CD4-positive, alpha-beta T cell (primary cell): ENCODE results near the gene TMEM184A. TPM values are rescaled to one million over a fixed set of nuclear protein-coding genes. Genes with fewer than 3 reads are reported as not detected.

Experiments used
- ATAC-seq: fragments of 200-7000 bp; cut with Tn5 transposase; one replicate; pipeline ENCODE4 v1.10.0; 2022; ENCODE audit warnings: mild to moderate bottlenecking; ENCODE audit not compliant: poor library complexity
- CTCF ChIA-PET: fragments of 350-600 bp; sonication (Branson Sonifier 250); formaldehyde crosslinking; loops from one replicate; lab custom pipeline; 2021; ENCODE audit warnings: antibody characterized with exemption, inconsistent platforms; lab: Charles Lee
- POLR2A ChIA-PET: fragments of 350-600 bp; sonication (Branson Sonifier 250); formaldehyde crosslinking; loops from one replicate; lab custom pipeline; 2021; ENCODE audit warnings: antibody characterized with exemption, inconsistent platforms; lab: Charles Lee
- DNase-seq, 14 experiments: peaks; one replicate each; pipeline ENCODE4 v3.0.0-alpha.2; 2013 to 2020; ENCODE audit warnings: mixed read lengths in 2 of 14
- H3K27ac ChIP-seq, 2 donors: one replicate each; pipeline versions ENCODE4 v1.5.1 to v1.7.0; 2013; ENCODE audit warnings: low read length in 2 of 2, low read depth in 1 of 2, mild to moderate bottlenecking in 1 of 2
- H3K27me3 ChIP-seq, 2 experiments: 1 replicate in 1 of 2; 2 replicates in 1 of 2; pipeline versions ENCODE4 v1.6.1 to v1.7.0; 2013; ENCODE audit warnings: low read length in 2 of 2, control low read depth in 1 of 2, mild to moderate bottlenecking in 1 of 2, moderate library complexity in 1 of 2; ENCODE audit not compliant: insufficient read depth in 2 of 2, control insufficient read depth in 1 of 2
- H3K36me3 ChIP-seq: one replicate; pipeline ENCODE4 v1.6.1; 2013; ENCODE audit warnings: low read length, control low read depth; ENCODE audit not compliant: insufficient read depth
- H3K4me1 ChIP-seq: one replicate; pipeline ENCODE4 v1.6.1; 2013; ENCODE audit warnings: low read length, control low read depth; ENCODE audit not compliant: insufficient read depth
- H3K4me3 ChIP-seq: one replicate; pipeline ENCODE4 v1.5.1; 2013; ENCODE audit warnings: mild to moderate bottlenecking, low read length, moderate library complexity
- H3K9me3 ChIP-seq, 2 experiments: 1 replicate in 1 of 2; 2 replicates in 1 of 2; pipeline versions ENCODE4 v1.6.1 to v1.7.0; 2013; ENCODE audit warnings: low read length in 2 of 2, mild to moderate bottlenecking in 2 of 2, control low read depth in 1 of 2, moderate library complexity in 1 of 2; ENCODE audit not compliant: control insufficient read depth in 1 of 2, insufficient read depth in 1 of 2
- H3K27ac Mint-ChIP-seq: one replicate; pipeline ENCODE4 v1.8.0; 2020; ENCODE audit warnings: mixed read lengths
- H3K27me3 Mint-ChIP-seq: one replicate; pipeline ENCODE4 v1.8.0; 2021; ENCODE audit warnings: mixed read lengths
- H3K36me3 Mint-ChIP-seq: one replicate; pipeline ENCODE4 v1.8.0; 2021; ENCODE audit warnings: low read depth, mixed read lengths
- H3K4me1 Mint-ChIP-seq: one replicate; pipeline ENCODE4 v1.8.0; 2021; ENCODE audit warnings: low read depth, mixed read lengths
- H3K4me3 Mint-ChIP-seq: one replicate; pipeline ENCODE4 v1.8.0; 2020; ENCODE audit warnings: mild to moderate bottlenecking, mixed read lengths
- H3K9me3 Mint-ChIP-seq: one replicate; pipeline ENCODE4 v1.8.0; 2020; ENCODE audit warnings: mixed read lengths
- CTCF ChIP-seq: fragments of 200-600 bp; IDR thresholded peaks from one replicate; pipeline ENCODE4 v1.8.0; 2022; ENCODE audit warnings: antibody characterized with exemption, mild to moderate bottlenecking
- intact Hi-C, 2 experiments: fragments of 100-400 bp; cut with DNase I in 1 of 2; cut with micrococcal nuclease in 1 of 2; formaldehyde crosslinking; loops; one replicate each; pipeline versions ENCODE4 v1.15.1 to v1.9.0; 2023 to 2025; cut with DNase I, micrococcal nuclease
- total RNA-seq, 174 experiments: library from RNA in 2 of 174; stranded (reverse) in 2 of 174; gene quantifications; one replicate each; pipeline ENCODE4 v1.2.3 and lab custom pipeline; 2021 to 2026

Gene TMEM184A
- total RNA-seq, 2 experiments from 2014 or later: 0.06 TPM; not detected in 1

- H3K9me3 Mint-ChIP-seq: no peaks in the 10 kb centered on the region
- H3K27ac Mint-ChIP-seq: no peak overlapping the region
- no peaks in the 10 kb centered on the region for H3K4me1 Mint-ChIP-seq
- POLR2A ChIA-PET: no interaction called here
- ATAC-seq (no peak), DNase-seq (no peak)
- Histone ChIP-seq H3K27ac (no peak overlapping the region), H3K4me1 (no peaks in the 10 kb centered on the region), H3K36me3 (peaks cover 7% of the 10 kb centered on the region), H3K27me3 (no peaks in the 10 kb centered on the region), H3K4me3 (no peak overlapping the region), H3K9me3 (no peaks in the 10 kb centered on the region)
- H3K36me3 Mint-ChIP-seq: peaks cover under 1% of the 10 kb centered on the region
- H3K27me3 Mint-ChIP-seq: no peaks in the 10 kb centered on the region
- no peak for TF ChIP-seq CTCF
- intact Hi-C loops: no loop called here
- no peak overlapping the region for H3K4me3 Mint-ChIP-seq
- CTCF ChIA-PET: no interaction called here
Measured at GRCh38 chr7:1562116-1562515, 6.1 kb upstream of the TMEM184A start.

DNA sequence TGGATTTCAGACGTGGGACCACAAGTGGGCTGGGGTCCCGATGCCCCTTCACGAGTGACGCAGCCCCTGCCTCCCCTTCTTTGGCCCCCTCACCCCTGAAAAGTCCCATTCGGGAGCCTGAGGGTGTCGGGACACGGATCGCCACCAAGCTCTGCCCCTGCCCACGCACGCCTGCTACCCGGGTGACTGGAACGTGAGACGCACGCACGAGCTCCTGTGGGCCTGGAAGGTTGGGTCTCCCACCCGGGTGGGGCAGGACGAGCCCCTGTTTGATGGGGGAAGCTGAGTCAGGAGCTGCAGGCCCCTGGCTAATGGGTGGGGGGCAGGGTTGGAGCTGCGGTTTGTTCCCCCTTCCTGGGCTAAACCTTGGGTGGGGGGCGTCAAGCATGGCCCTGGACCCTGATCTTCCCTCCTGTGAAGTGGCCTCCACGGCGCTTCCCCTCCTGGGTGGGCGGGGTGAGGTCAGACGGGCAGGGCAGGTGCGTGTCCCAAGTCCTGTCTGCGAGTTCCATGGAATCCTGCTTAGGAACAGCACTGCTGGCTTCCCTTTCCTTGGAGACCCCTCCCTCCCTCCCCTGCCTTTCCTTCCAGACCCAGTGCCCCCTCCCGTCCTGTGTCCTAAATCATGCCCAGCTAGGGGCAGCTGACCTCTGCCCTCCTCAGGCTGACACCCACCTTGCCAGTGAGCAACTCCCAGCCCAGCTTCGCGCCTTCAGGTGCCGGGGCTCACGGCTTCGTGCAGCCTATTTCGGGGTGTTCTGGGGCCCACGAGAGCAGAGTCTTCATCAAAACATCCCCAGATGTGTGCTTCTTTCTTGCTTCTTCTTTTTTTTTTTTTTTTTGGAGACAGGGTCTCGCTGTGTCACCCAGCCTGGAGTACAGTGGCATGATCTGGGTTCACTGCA, 5.3 kb upstream of the TMEM184A start:
- H3K27ac Mint-ChIP-seq: no peak overlapping the region

GRCh38 chr7:1560620-1561031, 4.6 kb upstream of the TMEM184A start:
- no peak for TF ChIP-seq CTCF

More for the DNA sequence above, 5.3 kb upstream of the TMEM184A start:
- no peaks in the 10 kb centered on the region for H3K27me3 ChIP-seq
- DNase-seq (no peak), ATAC-seq (no peak)
- ChIA-PET CTCF (no interaction called here), POLR2A (no interaction called here)
- H3K4me3 ChIP-seq: no peak overlapping the region
- Mint-ChIP-seq H3K4me3 (no peak overlapping the region), H3K27me3 (no peaks in the 10 kb centered on the region), H3K9me3 (no peaks in the 10 kb centered on the region), H3K36me3 (no peaks in the 10 kb centered on the region), H3K4me1 (no peaks in the 10 kb centered on the region)
- H3K27ac ChIP-seq: no peak overlapping the region
- TF ChIP-seq CTCF: no peak
- peaks cover under 1% of the 10 kb centered on the region for H3K4me1 ChIP-seq
- H3K9me3 ChIP-seq: no peaks in the 10 kb centered on the region
- no peaks in the 10 kb centered on the region for H3K36me3 ChIP-seq
- intact Hi-C loops: no loop called here

More at GRCh38 chr7:1560620-1561031, 4.6 kb upstream of the TMEM184A start:
- Histone ChIP-seq H3K27me3 (no peaks in the 10 kb centered on the region), H3K4me3 (no peak overlapping the region), H3K27ac (no peak overlapping the region), H3K9me3 (no peaks in the 10 kb centered on the region), H3K4me1 (peaks cover 6% of the 10 kb centered on the region), H3K36me3 (no peaks in the 10 kb centered on the region)
- intact Hi-C loops: no loop called here
- ChIA-PET POLR2A (no interaction called here), CTCF (no interaction called here)
- no peaks in the 10 kb centered on the region for H3K4me1 Mint-ChIP-seq
- DNase-seq (no peak), ATAC-seq (no peak)
- no peak overlapping the region for H3K27ac Mint-ChIP-seq
- H3K27me3 Mint-ChIP-seq: no peaks in the 10 kb centered on the region
- no peak overlapping the region for H3K4me3 Mint-ChIP-seq
- H3K36me3 Mint-ChIP-seq: no peaks in the 10 kb centered on the region
- H3K9me3 Mint-ChIP-seq: no peaks in the 10 kb centered on the region
